Endothelial cell (in vitro differentiated cells): Measurements from ENCODE around the gene MBTPS2. TPM values are rescaled to one million over a fixed set of nuclear protein-coding genes. Genes with fewer than 3 reads are reported as not detected.
A peak's percentile ranks its signal among the peaks of the same experiment; 100 is the strongest.

Source experiments
- DNase-seq: peaks from one replicate; pipeline ENCODE4 v3.0.0; 2021; ENCODE audit warnings: low spot score
- H3K27ac Mint-ChIP-seq: one replicate; pipeline ENCODE4 v1.8.0; 2021; ENCODE audit warnings: mixed read lengths, inconsistent platforms; ENCODE audit not compliant: unreplicated experiment
- H3K27me3 Mint-ChIP-seq: one replicate; pipeline ENCODE4 v1.8.0; 2021; ENCODE audit warnings: mild to moderate bottlenecking, moderate library complexity, mixed read lengths, inconsistent platforms; ENCODE audit not compliant: unreplicated experiment
- H3K36me3 Mint-ChIP-seq: one replicate; pipeline ENCODE4 v1.8.0; 2021; ENCODE audit warnings: mild to moderate bottlenecking, low read depth, mixed read lengths, inconsistent platforms; ENCODE audit not compliant: unreplicated experiment
- H3K4me1 Mint-ChIP-seq: one replicate; pipeline ENCODE4 v1.8.0; 2021; ENCODE audit warnings: mild to moderate bottlenecking, mixed read lengths, inconsistent platforms; ENCODE audit not compliant: unreplicated experiment
- H3K4me3 Mint-ChIP-seq: one replicate; pipeline ENCODE4 v1.8.0; 2021; ENCODE audit warnings: mild to moderate bottlenecking, mixed read lengths, inconsistent platforms; ENCODE audit not compliant: unreplicated experiment
- H3K9me3 Mint-ChIP-seq: one replicate; pipeline ENCODE4 v1.8.0; 2021; ENCODE audit warnings: mixed read lengths, inconsistent platforms; ENCODE audit not compliant: unreplicated experiment
- total RNA-seq: library from RNA; stranded (reverse); fragmentation: NEBNext Ultra II Directional; extraction: Animal tissue kit (Norgen Biotek cat#: 25700); gene quantifications from one replicate; pipeline ENCODE4 v1.2.1, GENCODE V29; 2021; ENCODE audit not compliant: unreplicated experiment
- TF ChIP-seq, protein P1 (sequence below): fragments of 200-600 bp; sonication (generic); IDR thresholded peaks from one replicate; pipeline ENCODE4 v1.5.0; 2021; ENCODE audit warnings: antibody characterized with exemption; ENCODE audit not compliant: unreplicated experiment

Gene MBTPS2
- total RNA-seq, 1 donor from 2014 or later, result 9.4 TPM

DNA sequence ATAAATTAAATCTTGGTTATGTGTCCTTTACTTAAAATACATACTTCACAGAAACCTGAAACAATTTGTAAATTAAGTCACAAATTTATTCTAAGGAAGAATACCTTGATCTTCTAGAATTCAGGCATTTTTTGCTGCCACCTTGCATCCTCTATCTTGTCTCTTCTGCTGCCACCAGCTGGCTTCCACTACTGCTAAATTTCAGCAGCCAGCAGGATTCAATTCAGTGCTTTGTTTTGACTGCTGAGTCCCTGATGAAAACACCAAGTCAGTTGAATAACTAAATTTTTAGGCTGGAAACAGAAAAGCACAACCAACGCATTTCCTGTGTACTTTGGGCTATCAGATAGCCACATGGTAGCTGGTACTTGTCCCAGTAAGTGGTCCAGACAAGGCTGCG, 2.4 kb upstream of the MBTPS2 start:
- Mint-ChIP-seq H3K36me3 (no peaks in the 10 kb centered on the region), H3K27ac (no peak overlapping the region), H3K27me3 (peaks cover 3% of the 10 kb centered on the region), H3K4me1 (no peaks in the 10 kb centered on the region), H3K9me3 (no peaks in the 10 kb centered on the region), H3K4me3 (no peak overlapping the region)
- DNase-seq, result no peak
- TF ChIP-seq, protein P1, sequence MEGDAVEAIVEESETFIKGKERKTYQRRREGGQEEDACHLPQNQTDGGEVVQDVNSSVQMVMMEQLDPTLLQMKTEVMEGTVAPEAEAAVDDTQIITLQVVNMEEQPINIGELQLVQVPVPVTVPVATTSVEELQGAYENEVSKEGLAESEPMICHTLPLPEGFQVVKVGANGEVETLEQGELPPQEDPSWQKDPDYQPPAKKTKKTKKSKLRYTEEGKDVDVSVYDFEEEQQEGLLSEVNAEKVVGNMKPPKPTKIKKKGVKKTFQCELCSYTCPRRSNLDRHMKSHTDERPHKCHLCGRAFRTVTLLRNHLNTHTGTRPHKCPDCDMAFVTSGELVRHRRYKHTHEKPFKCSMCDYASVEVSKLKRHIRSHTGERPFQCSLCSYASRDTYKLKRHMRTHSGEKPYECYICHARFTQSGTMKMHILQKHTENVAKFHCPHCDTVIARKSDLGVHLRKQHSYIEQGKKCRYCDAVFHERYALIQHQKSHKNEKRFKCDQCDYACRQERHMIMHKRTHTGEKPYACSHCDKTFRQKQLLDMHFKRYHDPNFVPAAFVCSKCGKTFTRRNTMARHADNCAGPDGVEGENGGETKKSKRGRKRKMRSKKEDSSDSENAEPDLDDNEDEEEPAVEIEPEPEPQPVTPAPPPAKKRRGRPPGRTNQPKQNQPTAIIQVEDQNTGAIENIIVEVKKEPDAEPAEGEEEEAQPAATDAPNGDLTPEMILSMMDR, result no peak

- Mint-ChIP-seq H3K27me3 (peaks cover 3% of the 10 kb centered on the region), H3K4me3 (peak overlapping the region; percentile 92), H3K9me3 (no peaks in the 10 kb centered on the region), H3K27ac (peak overlapping the region; percentile 91), H3K4me1 (no peaks in the 10 kb centered on the region), H3K36me3 (no peaks in the 10 kb centered on the region)
- TF ChIP-seq, protein P1, result no peak
- no peak for DNase-seq
Observed at GRCh38 chrX:21838937-21839333, 482 bp upstream of the MBTPS2 start.

DNA sequence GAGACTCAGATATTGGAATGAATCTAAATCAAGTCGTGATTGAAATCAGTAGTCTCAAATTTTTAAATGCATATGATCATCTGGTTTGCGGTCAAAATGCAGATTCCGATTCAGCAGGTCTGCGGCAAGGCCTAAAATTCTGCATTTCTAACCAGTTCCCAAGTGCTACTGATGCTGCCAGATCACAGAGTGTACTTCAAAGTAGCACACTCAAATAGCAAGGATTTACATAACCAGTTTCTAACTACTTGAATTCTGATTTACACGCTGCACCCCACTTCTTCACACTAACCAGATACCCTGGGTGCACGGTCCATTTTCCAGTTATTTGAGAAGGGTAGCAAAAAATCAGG, 752 bp downstream of the MBTPS2 start:
- H3K27me3 Mint-ChIP-seq, result peaks cover 3% of the 10 kb centered on the region
- H3K27ac Mint-ChIP-seq, result peak overlapping the region; percentile 30
- no peaks in the 10 kb centered on the region for H3K9me3 Mint-ChIP-seq
- H3K4me1 Mint-ChIP-seq, result peaks cover 3% of the 10 kb centered on the region
- peak overlapping the region; percentile 92 for H3K4me3 Mint-ChIP-seq
- TF ChIP-seq, protein P1, result no peak
- H3K36me3 Mint-ChIP-seq, result peaks cover 2% of the 10 kb centered on the region
- DNase-seq, result no peak

- Mint-ChIP-seq H3K27ac (no peak overlapping the region), H3K36me3 (peaks cover 3% of the 10 kb centered on the region), H3K9me3 (no peaks in the 10 kb centered on the region), H3K4me3 (no peak overlapping the region), H3K27me3 (peaks cover 3% of the 10 kb centered on the region), H3K4me1 (peaks cover 4% of the 10 kb centered on the region)
- no peak for DNase-seq
- TF ChIP-seq, protein P1, result no peak
Observed at GRCh38 chrX:21843179-21843578, 3.8 kb downstream of the MBTPS2 start.

GRCh38 chrX:21845096-21845495, 5.7 kb downstream of the MBTPS2 start:
- DNase-seq, result no peak
- no peak overlapping the region for H3K4me3 Mint-ChIP-seq
- no peaks in the 10 kb centered on the region for H3K27me3 Mint-ChIP-seq
- H3K36me3 Mint-ChIP-seq, result peaks cover 3% of the 10 kb centered on the region
- H3K4me1 Mint-ChIP-seq, result peaks cover 4% of the 10 kb centered on the region
- H3K27ac Mint-ChIP-seq, result no peak overlapping the region
- H3K9me3 Mint-ChIP-seq, result no peaks in the 10 kb centered on the region
- TF ChIP-seq, protein P1, result no peak
